GM18909 (cell line): Measurements from ENCODE around the gene MARCHF5.
A peak's percentile ranks its signal among the peaks of the same experiment; 100 is the strongest.

Source experiments
- ATAC-seq: cut with Tn5 transposase; IDR thresholded peaks from one replicate; pipeline ENCODE4 v1.9.1; 2021; ENCODE audit warnings: mild to moderate bottlenecking; ENCODE audit not compliant: unreplicated experiment, poor library complexity

Gene MARCHF5

GRCh38 chr10:92290837-92291615, at the start of gene MARCHF5, which contains the start of gene CPEB3:
Gene MARCHF5 (plus strand): TSS chr10:92291167. CDS start chr10:92291495, 328 bp downstream.
Gene CPEB3 (minus strand): TSS chr10:92291078. CDS start chr10:92240350, 50,728 bp downstream.
- ATAC-seq, result peak; percentile 98

- no peak for ATAC-seq
Measured at GRCh38 chr10:92241501-92241900, 49.5 kb upstream of the MARCHF5 start.

- ATAC-seq, result no peak
Measured at GRCh38 chr10:92242380-92242779, 48.6 kb upstream of the MARCHF5 start.

- no peak for ATAC-seq
Measured at GRCh38 chr10:92242910-92243671, 47.9 kb upstream of the MARCHF5 start.

- no peak for ATAC-seq
Measured at GRCh38 chr10:92244796-92245195, 46.2 kb upstream of the MARCHF5 start.

- no peak for ATAC-seq
Measured at GRCh38 chr10:92248566-92248965, 42.4 kb upstream of the MARCHF5 start.

GRCh38 chr10:92263396-92263795, 27.6 kb upstream of the MARCHF5 start:
- no peak for ATAC-seq

- ATAC-seq, result no peak
Measured at GRCh38 chr10:92264249-92264648, 26.7 kb upstream of the MARCHF5 start.

GRCh38 chr10:92265687-92266258, 25.2 kb upstream of the MARCHF5 start:
- no peak for ATAC-seq

GRCh38 chr10:92267343-92267742, 23.6 kb upstream of the MARCHF5 start:
- ATAC-seq, result no peak

GRCh38 chr10:92268748-92269147, 22.2 kb upstream of the MARCHF5 start:
- no peak for ATAC-seq

GRCh38 chr10:92274071-92274470, 16.9 kb upstream of the MARCHF5 start:
- no peak for ATAC-seq

GRCh38 chr10:92278996-92279696, 11.8 kb upstream of the MARCHF5 start:
- no peak for ATAC-seq

GRCh38 chr10:92284112-92284704, 6.8 kb upstream of the MARCHF5 start:
- ATAC-seq, result no peak

GRCh38 chr10:92290076-92290836, 711 bp upstream of the MARCHF5 start:
- ATAC-seq, result peak; percentile 21

GRCh38 chr10:92291616-92291865, 574 bp downstream of the MARCHF5 start:
- no peak for ATAC-seq

- ATAC-seq, result no peak
Measured at GRCh38 chr10:92291921-92292845, 1.2 kb downstream of the MARCHF5 start.

GRCh38 chr10:92298487-92298886, 7.5 kb downstream of the MARCHF5 start:
- no peak for ATAC-seq

GRCh38 chr10:92303096-92303495, 12.1 kb downstream of the MARCHF5 start:
- ATAC-seq, result no peak
